Measurements from ENCODE around the gene SHMT2.

DNA sequence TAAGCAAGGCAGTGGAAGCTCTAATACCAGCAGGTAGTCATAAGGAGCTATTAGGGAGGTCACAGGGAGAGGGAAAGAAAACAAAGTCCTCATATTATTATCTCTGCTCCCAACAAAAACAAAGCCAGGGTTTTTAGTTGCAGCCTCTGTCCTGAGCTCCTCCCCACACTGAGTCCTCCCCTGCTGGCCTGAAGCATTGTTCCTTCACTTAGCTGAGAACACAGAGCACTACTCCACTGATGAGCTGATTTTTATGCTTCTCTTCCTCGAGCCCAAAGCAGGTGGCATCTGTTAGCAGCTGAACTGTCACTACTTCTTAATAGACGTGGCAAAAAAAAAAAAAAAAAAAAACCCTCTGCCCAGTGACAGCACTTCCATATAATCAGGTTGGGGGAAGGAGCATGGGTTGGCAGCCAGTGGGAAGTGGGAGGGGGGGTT is 31.9 kb downstream of the SHMT2 start:
- TF ChIP-seq EZH2phosphoT487 (IDR thresholded peaks at IDR 0.05) = no peak
- TF ChIP-seq, protein P1, sequence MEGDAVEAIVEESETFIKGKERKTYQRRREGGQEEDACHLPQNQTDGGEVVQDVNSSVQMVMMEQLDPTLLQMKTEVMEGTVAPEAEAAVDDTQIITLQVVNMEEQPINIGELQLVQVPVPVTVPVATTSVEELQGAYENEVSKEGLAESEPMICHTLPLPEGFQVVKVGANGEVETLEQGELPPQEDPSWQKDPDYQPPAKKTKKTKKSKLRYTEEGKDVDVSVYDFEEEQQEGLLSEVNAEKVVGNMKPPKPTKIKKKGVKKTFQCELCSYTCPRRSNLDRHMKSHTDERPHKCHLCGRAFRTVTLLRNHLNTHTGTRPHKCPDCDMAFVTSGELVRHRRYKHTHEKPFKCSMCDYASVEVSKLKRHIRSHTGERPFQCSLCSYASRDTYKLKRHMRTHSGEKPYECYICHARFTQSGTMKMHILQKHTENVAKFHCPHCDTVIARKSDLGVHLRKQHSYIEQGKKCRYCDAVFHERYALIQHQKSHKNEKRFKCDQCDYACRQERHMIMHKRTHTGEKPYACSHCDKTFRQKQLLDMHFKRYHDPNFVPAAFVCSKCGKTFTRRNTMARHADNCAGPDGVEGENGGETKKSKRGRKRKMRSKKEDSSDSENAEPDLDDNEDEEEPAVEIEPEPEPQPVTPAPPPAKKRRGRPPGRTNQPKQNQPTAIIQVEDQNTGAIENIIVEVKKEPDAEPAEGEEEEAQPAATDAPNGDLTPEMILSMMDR (IDR thresholded peaks at IDR 0.05) = no peak
